Testis (tissue), 2 donors: ENCODE results near the gene UBXN6.

Experiments
- CTCF ChIP-seq, 3 experiments: fragments of 450-650 bp in 2 of 3; fragments of 200-600 bp in 1 of 3; sonication (generic) in 1 of 3; IDR thresholded peaks; one replicate each; pipeline ENCODE4 v1.5.1; 2016 to 2019; ENCODE audit warnings: antibody characterized with exemption in 3 of 3, mild to moderate bottlenecking in 2 of 3, moderate library complexity in 1 of 3
- POLR2A ChIP-seq: fragments of 450-650 bp; IDR thresholded peaks from one replicate; pipeline ENCODE4 v1.6.1; 2017; ENCODE audit warnings: antibody characterized with exemption, mild to moderate bottlenecking, moderate library complexity

GRCh38 chr19:4403005-4403761, 54.4 kb downstream of the UBXN6 start:
- TF ChIP-seq POLR2A (no peak), CTCF (IDR thresholded peaks at IDR 0.05) (no peak)
